Keratinocyte (primary cell): ENCODE data around the gene APCDD1L. TPM values are rescaled to one million over a fixed set of nuclear protein-coding genes. Genes with fewer than 3 reads are reported as not detected.

ENCODE experiments used
- DNase-seq: peaks from one replicate; pipeline ENCODE4 v3.0.0-alpha.2; 2011; ENCODE audit warnings: low read depth, missing footprints, low spot score
- FAIRE-seq: peaks from 2 replicates; lab custom pipeline; 2011; peaks lifted over from hg19 to GRCh38; lab: Jason Lieb, UNC
- H2AFZ ChIP-seq: 2 replicates; pipeline ENCODE4 v1.6.0; 2012; ENCODE audit warnings: low read length, control low read depth, inconsistent platforms; ENCODE audit not compliant: control insufficient read depth
- H3K27ac ChIP-seq: 2 replicates; pipeline ENCODE4 v1.5.1; 2011; ENCODE audit warnings: low read length; ENCODE audit not compliant: control insufficient read depth, insufficient read depth
- H3K27me3 ChIP-seq: 3 replicates; pipeline ENCODE4 v1.6.0; 2011; ENCODE audit warnings: low read length; ENCODE audit not compliant: control insufficient read depth, insufficient read depth; ENCODE audit errors: extremely low read depth
- H3K36me3 ChIP-seq, 2 experiments: 2 replicates in 1 of 2; 3 replicates in 1 of 2; pipeline ENCODE4 v1.5.1; 2011; ENCODE audit warnings: low read length in 2 of 2, mild to moderate bottlenecking in 1 of 2; ENCODE audit not compliant: control insufficient read depth in 2 of 2, insufficient read depth in 2 of 2; ENCODE audit errors: extremely low read depth in 1 of 2
- H3K4me1 ChIP-seq: 3 replicates; pipeline ENCODE4 v1.5.1; 2011; ENCODE audit warnings: low read length; ENCODE audit not compliant: control insufficient read depth, insufficient read depth; ENCODE audit errors: extremely low read depth
- H3K4me2 ChIP-seq: 3 replicates; pipeline ENCODE4 v1.6.0; 2011; ENCODE audit warnings: low read depth, low read length; ENCODE audit not compliant: control insufficient read depth, insufficient read depth; ENCODE audit errors: extremely low read depth
- H3K4me3 ChIP-seq, 3 experiments: fragments of 200-600 bp in 1 of 3; sonication (generic) in 1 of 3; 2 replicates in 2 of 3; 3 replicates in 1 of 3; pipeline ENCODE4 v1.5.1; 2011 to 2016; ENCODE audit warnings: low read length in 3 of 3, mild to moderate bottlenecking in 3 of 3, control low read depth in 2 of 3, inconsistent platforms in 1 of 3, low read depth in 1 of 3, mixed read lengths in 1 of 3, mixed run types in 1 of 3, moderate library complexity in 1 of 3; ENCODE audit not compliant: control insufficient read depth in 2 of 3, insufficient read depth in 2 of 3; ENCODE audit errors: extremely low read depth in 1 of 3
- H3K79me2 ChIP-seq: 2 replicates; pipeline ENCODE4 v1.6.0; 2012; ENCODE audit warnings: low read length; ENCODE audit not compliant: control insufficient read depth, insufficient read depth
- H3K9ac ChIP-seq: 3 replicates; pipeline ENCODE4 v1.6.0; 2011; ENCODE audit warnings: low read length; ENCODE audit not compliant: control insufficient read depth, insufficient read depth; ENCODE audit errors: extremely low read depth
- H3K9me1 ChIP-seq: 3 replicates; pipeline ENCODE4 v1.6.0; 2011; ENCODE audit warnings: low read length; ENCODE audit not compliant: control insufficient read depth, insufficient read depth; ENCODE audit errors: extremely low read depth
- H3K9me3 ChIP-seq: 2 replicates; pipeline ENCODE4 v1.5.1; 2012; ENCODE audit warnings: low read depth, low read length; ENCODE audit not compliant: control insufficient read depth
- H4K20me1 ChIP-seq: 3 replicates; pipeline ENCODE4 v1.6.0; 2011; ENCODE audit warnings: low read length; ENCODE audit not compliant: control insufficient read depth, insufficient read depth; ENCODE audit errors: extremely low read depth
- CTCF ChIP-seq, 3 experiments: IDR thresholded peaks in 1 of 3; conservative IDR thresholded peaks in 1 of 3; optimal IDR thresholded peaks in 1 of 3; 2 replicates in 2 of 3; 3 replicates in 1 of 3; pipeline versions ENCODE3 to v1.5.1; 2011; ENCODE audit warnings: low read length in 3 of 3, mild to moderate bottlenecking in 3 of 3, moderate library complexity in 2 of 3, control low read depth in 1 of 3, inconsistent platforms in 1 of 3; ENCODE audit not compliant: insufficient read depth in 2 of 3; ENCODE audit errors: extremely low read depth in 1 of 3
- EZH2 ChIP-seq: IDR thresholded peaks from one replicate; pipeline ENCODE4 v1.6.1; 2012; ENCODE audit warnings: inconsistent platforms, mild to moderate bottlenecking, low read length, moderate library complexity
- dilution Hi-C: fragments of 300-500 bp; cut with MboI; formaldehyde crosslinking; loops from one replicate; pipeline ENCODE4 v1.7.0; 2020; ENCODE audit warnings: low sequenced_read_pairs; ENCODE audit not compliant: extremely low pct_ligation_motif_present
- polyA plus RNA-seq, 5 experiments: library from polyadenylated mRNA; depleted of rRNA in 3 of 5; stranded (reverse) in 3 of 5; stranded (forward) in 1 of 5; unstranded in 1 of 5; fragments of >200 nt; gene quantifications; 1 replicate in 1 of 5; 2 replicates in 3 of 5; 3 replicates in 1 of 5; pipeline versions ENCODE4 v1.2.1 to v1.2.3, GENCODE V29; 2011 to 2012; ENCODE audit warnings: missing spikeins in 2 of 5, low read depth in 1 of 5, low replicate concordance in 1 of 5

APCDD1L gene
- polyA plus RNA-seq, 1 donor (not counting 4 experiments of a cell fraction or from before 2014, with no cell fraction given): 0.67 TPM

DNA sequence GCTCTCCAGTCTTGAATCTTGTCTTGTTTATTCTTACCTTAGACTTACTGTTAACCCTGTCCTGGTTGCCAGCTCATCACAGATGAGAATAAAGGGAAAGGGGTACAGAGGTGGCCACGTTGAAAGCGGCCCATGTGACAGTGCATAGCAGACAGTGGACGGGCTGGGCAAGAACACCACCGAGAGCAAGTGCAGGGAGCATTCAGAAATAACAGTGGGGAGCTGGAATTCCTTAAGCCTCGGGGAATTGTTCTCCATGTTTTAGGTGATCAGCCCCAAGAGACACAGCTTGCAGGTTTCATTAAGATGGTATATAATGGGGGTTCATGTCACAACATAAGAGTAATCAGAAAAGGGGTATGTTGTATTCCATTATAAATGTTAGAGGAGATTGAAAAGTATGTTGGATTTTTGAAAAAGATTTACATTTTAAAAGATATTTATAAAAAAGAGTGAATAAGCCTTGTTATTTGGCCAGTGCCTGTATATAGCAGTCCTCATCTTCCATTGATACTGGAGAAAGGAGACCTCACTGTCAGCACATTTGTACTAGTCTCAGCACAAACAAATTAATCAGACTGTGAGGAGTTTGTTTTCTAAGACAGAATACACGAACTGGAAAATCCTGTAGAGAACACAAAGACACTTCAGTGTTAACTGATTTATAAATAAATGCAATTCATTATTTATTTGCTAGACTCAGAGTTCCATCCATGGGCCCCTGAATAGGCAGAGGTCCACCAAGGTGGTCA lies 90.8 kb downstream of the APCDD1L start:
- dilution Hi-C loops: no loop called here
- Histone ChIP-seq H3K9me1 (peaks cover 7% of the 10 kb centered on the region), H3K4me1 (peaks cover 16% of the 10 kb centered on the region), H3K27me3 (no peaks in the 10 kb centered on the region), H3K9ac (no peak overlapping the region), H2AFZ (no peak overlapping the region), H3K79me2 (peaks cover 81% of the 10 kb centered on the region), H3K4me3 (no peak overlapping the region), H3K4me2 (no peak overlapping the region), H3K36me3 (peaks cover 0 to 19% of the 10 kb centered on the region in 2 experiments), H3K9me3 (no peaks in the 10 kb centered on the region), H4K20me1 (peaks cover 12% of the 10 kb centered on the region), H3K27ac (no peak overlapping the region)
- no peak for FAIRE-seq
- TF ChIP-seq CTCF (optimal IDR thresholded peaks at IDR 0.05 in 1 of 3, IDR thresholded peaks at IDR 0.05 in 1 of 3, conservative IDR thresholded peaks at IDR 0.05 in 1 of 3; ENCODE audit: extremely low read depth in 1 of 3, insufficient read depth in 2 of 3, low read length in 3 of 3): no peak
- TF ChIP-seq EZH2: no peak
- DNase-seq: no peak

DNA sequence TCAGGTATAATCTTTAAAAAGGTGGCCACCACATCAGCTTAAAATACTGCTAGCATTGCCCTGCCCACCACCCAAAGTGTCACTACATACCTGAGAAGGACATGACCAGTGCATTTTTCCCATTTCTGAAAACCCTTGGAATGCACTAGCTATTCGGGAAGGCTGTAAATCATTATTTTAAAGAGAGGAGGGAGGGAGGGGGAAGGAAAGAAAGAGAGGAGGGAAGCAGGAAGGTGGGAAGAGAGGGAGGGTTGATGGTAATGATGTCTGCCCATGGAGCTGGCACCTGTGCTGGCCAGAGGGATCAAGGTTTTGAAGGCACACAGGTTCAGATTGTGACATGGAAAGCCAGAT lies 93.7 kb downstream of the APCDD1L start:
- Histone ChIP-seq H3K36me3 (peaks cover 0 to 24% of the 10 kb centered on the region in 2 experiments), H4K20me1 (peaks cover 8% of the 10 kb centered on the region), H3K27ac (no peak overlapping the region), H3K9ac (no peak overlapping the region), H3K79me2 (peaks cover 75% of the 10 kb centered on the region), H3K9me1 (peaks cover 7% of the 10 kb centered on the region), H3K9me3 (no peaks in the 10 kb centered on the region), H3K27me3 (no peaks in the 10 kb centered on the region), H2AFZ (no peak overlapping the region), H3K4me1 (peaks cover 16% of the 10 kb centered on the region), H3K4me2 (no peak overlapping the region), H3K4me3 (no peak overlapping the region)
- dilution Hi-C loops: no loop called here
- DNase-seq: no peak
- peak; percentile 29 for FAIRE-seq
- TF ChIP-seq EZH2 (no peak), CTCF (optimal IDR thresholded peaks at IDR 0.05 in 1 of 3, IDR thresholded peaks at IDR 0.05 in 1 of 3, conservative IDR thresholded peaks at IDR 0.05 in 1 of 3; ENCODE audit: extremely low read depth in 1 of 3, insufficient read depth in 2 of 3, low read length in 3 of 3) (no peak)
